Measurements from ENCODE around the gene ANKRD11.

- TF ChIP-seq CTCF (IDR thresholded peaks at IDR 0.05) (no peak), ZFX (IDR thresholded peaks at IDR 0.05; ENCODE audit: borderline replicate concordance) (no peak)
These were observed 63.4 kb downstream of the ANKRD11 start for GRCh38 chr16:89426736-89427530.

Measured in 22Rv1 (cell line).